ENCODE measurements around the gene MPHOSPH8.

The MPHOSPH8 gene

GRCh38 chr13:19633479-19634255 lies at the start of gene MPHOSPH8:
Gene MPHOSPH8 (plus strand): TSS chr13:19633659. CDS start chr13:19633749, 90 bp downstream.
- peak within 1 kb of the TSS; percentile 82 for H3K27ac ChIP-seq
- ChIA-PET CTCF (interaction anchor here (1.0 kb wide), 1 partner anchor 256 kb away, joined by 4 read pairs; no protein-coding TSS in a partner anchor), POLR2A (ENCODE audit: low non-redundant PET) (no interaction called here)
- DNase-seq (ENCODE audit: low spot score), result peak; percentile 98
- no peak for TF ChIP-seq CTCF (conservative IDR thresholded peaks at IDR 0.05; ENCODE audit: low read depth)

- DNase-seq (ENCODE audit: low spot score), result peak; percentile 36
- no peak for TF ChIP-seq CTCF (conservative IDR thresholded peaks at IDR 0.05; ENCODE audit: low read depth)
- POLR2A ChIA-PET (ENCODE audit: low non-redundant PET), result no interaction called here
- CTCF ChIA-PET, result interaction anchor here (0.6 to 1.0 kb wide), 4 partner anchors 11 to 925 kb away, joined by 3 read pairs; no protein-coding TSS in a partner anchor
- no peak overlapping the region for H3K27ac ChIP-seq
Measured at GRCh38 chr13:19586904-19587634, 46.4 kb upstream of the MPHOSPH8 start.

- POLR2A ChIA-PET (ENCODE audit: low non-redundant PET), result no interaction called here
- no peak overlapping the region for H3K27ac ChIP-seq
- CTCF ChIA-PET, result interaction anchor here (0.5 to 1.0 kb wide), 7 partner anchors 10 to 926 kb away, joined by 3 to 6 read pairs (median 3); no protein-coding TSS in a partner anchor
- no peak for DNase-seq (ENCODE audit: low spot score)
- peak; percentile 52 for TF ChIP-seq CTCF (conservative IDR thresholded peaks at IDR 0.05; ENCODE audit: low read depth)
Measured at GRCh38 chr13:19587635-19588300, 45.7 kb upstream of the MPHOSPH8 start.

- no peak overlapping the region for H3K27ac ChIP-seq
- ChIA-PET POLR2A (ENCODE audit: low non-redundant PET) (no interaction called here), CTCF (no interaction called here)
- TF ChIP-seq CTCF (conservative IDR thresholded peaks at IDR 0.05; ENCODE audit: low read depth), result no peak
- no peak for DNase-seq (ENCODE audit: low spot score)
Measured at GRCh38 chr13:19589312-19589711, 44.1 kb upstream of the MPHOSPH8 start.

- POLR2A ChIA-PET (ENCODE audit: low non-redundant PET), result no interaction called here
Measured at GRCh38 chr13:19590423-19590822, 43.0 kb upstream of the MPHOSPH8 start.

More at GRCh38 chr13:19590423-19590822, 43.0 kb upstream of the MPHOSPH8 start:
- no peak for DNase-seq (ENCODE audit: low spot score)
- CTCF ChIA-PET, result no interaction called here
- TF ChIP-seq CTCF (conservative IDR thresholded peaks at IDR 0.05; ENCODE audit: low read depth), result no peak
- no peak overlapping the region for H3K27ac ChIP-seq

All from RWPE1 (cell line).